GM12801 (cell line): ENCODE measurements around the gene ATP1A3.

ENCODE experiments used
- TF ChIP-seq, protein P1 (sequence below): IDR thresholded peaks from one replicate; pipeline ENCODE4 v1.5.1; 2011; ENCODE audit warnings: control low read depth; ENCODE audit not compliant: insufficient read length; ENCODE audit errors: extremely low read depth

Gene ATP1A3

DNA sequence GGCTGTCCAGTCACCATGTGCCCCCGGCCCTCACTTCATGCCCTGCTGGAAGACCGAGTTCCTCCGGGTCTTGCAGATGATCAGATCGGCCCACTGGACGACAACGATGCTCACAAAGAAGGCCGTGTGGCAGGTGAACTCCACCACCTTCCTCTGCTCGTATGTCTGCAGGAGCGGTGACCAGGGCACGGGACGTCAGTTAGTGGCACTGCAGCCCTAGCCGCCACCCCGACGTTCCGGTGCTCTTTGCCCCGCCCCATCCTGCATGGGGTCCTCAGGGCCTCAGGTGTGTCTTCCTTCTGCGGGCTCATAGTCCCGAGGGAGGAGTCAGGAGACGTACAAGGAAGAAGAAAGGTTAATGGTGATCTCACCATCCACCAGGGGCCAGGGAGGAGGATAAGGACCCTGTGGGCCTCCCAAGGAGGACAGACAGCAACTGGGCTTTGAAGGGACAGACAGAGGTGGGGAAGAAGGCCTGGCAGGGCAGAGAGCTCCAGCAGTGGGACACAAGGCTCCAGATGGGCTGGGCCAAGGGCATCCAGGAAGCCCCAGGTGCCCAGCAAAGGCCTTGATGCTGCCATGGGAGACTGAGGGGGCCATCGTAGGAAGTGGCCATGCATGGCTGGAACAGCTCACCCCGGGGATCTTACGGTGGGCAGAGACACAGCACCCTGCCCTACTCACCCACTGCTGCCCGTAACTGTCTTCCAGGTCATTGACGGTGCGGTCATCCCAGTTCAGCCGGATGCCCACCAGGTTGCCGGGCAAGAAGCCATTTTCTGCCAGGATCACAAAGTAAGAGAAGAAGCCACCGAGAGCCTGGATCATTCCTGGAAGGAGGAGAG, 25.1 kb downstream of the ATP1A3 start:
- TF ChIP-seq, protein P1, sequence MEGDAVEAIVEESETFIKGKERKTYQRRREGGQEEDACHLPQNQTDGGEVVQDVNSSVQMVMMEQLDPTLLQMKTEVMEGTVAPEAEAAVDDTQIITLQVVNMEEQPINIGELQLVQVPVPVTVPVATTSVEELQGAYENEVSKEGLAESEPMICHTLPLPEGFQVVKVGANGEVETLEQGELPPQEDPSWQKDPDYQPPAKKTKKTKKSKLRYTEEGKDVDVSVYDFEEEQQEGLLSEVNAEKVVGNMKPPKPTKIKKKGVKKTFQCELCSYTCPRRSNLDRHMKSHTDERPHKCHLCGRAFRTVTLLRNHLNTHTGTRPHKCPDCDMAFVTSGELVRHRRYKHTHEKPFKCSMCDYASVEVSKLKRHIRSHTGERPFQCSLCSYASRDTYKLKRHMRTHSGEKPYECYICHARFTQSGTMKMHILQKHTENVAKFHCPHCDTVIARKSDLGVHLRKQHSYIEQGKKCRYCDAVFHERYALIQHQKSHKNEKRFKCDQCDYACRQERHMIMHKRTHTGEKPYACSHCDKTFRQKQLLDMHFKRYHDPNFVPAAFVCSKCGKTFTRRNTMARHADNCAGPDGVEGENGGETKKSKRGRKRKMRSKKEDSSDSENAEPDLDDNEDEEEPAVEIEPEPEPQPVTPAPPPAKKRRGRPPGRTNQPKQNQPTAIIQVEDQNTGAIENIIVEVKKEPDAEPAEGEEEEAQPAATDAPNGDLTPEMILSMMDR, result no peak

DNA sequence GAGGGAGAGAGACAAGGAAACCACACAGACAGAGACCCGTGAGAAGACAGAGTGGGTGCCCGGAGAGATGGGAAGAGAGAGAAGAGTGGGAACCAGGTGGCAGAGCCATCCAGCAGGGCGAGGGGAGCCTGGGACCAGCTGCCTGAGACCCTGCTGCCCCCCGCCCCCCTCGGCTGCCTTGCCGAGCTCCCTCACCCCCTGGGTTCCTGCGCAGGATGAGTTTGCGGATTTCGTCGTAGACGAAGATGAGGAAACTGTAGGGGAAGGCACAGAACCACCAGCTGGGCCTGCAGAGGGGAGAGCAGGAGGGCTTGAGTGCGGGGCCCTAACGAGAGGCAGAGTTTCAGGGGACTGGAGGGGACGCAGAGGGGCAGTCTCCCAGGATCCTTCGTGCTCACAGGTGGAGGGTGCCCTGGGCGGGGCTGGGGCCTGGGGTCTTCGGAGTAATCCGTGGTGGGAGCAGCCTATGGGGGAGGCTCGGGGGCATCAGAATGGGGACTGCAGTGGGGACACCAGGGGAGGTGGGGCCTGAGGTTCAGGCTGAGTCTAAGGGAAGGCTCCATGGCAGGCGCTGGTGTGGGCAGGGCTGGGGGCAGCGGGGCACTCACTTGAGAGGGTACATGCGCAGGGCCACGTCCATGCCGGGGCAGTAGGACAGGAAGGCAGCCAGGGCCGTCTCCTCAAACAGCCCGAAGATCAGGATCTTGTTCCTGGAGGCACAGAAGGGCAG, 26.8 kb downstream of the ATP1A3 start:
- TF ChIP-seq, protein P1, result no peak

DNA sequence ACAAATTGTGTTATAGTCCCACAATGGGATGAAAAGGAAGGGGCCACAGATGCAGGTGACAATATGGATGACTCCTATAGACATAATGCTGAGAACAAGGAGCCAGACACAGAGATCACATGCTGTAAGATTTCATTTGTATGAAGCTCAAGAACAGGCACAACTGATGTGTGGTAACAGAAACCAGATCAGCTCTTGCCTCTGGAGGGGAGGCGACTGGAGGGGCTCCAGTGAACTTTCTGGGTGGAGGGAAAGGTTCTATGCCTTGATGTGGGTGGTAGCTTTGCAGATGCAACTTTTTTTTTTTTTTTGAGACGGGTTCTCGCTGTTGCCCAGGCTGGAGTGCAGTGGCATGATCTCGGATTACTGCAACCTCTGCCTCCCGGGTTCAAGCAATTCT, 28.9 kb downstream of the ATP1A3 start:
- TF ChIP-seq, protein P1, result no peak

DNA sequence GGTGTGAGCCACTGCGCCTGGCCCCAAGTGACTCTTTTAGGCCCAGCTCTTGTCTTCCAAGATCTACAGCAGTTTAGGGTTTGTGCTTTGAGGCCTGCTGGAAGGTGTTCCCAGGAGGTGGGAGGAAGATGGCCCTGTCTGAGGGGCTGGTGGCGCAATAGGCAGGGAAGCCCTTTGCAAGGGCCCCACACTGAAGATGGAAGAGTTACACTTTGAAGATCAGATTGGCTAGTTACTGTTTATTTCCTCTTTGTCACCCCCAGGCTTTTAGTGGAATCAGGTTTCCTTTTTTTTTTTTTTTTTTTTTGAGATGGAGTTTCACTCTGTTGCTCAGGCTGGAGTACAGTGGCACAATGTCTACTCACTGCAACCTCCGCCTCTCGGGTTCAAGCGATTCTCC, 33.1 kb downstream of the ATP1A3 start:
- TF ChIP-seq, protein P1, result no peak

DNA sequence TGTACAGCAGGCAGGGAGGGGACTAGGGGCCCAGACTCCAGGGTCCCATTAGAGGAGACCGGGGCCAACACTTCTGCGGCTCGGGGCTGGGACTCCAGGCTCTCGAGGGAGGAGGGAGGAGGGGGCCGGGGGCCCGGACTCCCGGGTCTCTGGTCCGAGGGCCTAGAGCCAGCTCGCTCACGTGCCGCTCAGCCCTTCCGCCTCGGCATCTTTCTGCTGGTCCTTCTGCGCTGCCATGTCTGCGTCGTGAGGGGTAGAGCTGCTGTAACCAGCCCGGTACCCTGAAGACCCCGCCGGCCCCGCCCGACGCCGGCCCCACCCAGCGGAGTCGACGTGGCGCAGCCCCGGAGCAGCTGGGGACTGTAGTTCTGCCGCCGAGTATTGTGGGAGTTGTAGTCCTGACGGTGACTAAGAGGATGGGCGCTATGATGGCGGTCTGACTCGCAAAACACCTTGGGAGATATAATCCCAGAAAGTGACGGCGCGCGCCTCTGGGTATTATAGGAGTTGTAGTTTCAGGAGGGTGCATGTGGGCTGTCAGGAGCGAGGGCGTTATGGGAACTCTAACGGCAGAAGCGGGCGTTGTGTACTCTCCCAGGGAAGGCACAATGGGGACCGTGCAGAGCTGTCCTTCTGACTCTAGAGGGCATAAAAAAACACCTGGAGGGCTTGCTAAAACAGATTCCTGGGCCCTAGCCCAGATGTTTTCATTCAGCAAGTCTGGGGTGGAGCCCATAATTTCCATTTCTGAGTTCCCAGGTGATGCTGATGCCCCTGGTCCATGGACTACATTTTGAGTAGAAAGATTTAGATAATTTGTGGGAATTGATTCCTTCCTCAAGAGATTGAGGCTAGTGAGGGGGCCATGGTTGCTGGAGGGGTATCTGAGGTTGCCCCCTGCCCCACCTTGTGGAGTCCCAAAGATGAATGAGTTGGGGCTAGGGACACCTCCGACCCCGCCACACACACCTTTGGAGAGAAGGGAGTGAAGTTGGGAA, 34.7 kb downstream of the ATP1A3 start, which contains the start of gene RABAC1:
Gene RABAC1 (minus strand): TSS at position 266 of the 998 bp plus-strand sequence. CDS start 29 bp downstream, at position 237.
- TF ChIP-seq, protein P1, result no peak

DNA sequence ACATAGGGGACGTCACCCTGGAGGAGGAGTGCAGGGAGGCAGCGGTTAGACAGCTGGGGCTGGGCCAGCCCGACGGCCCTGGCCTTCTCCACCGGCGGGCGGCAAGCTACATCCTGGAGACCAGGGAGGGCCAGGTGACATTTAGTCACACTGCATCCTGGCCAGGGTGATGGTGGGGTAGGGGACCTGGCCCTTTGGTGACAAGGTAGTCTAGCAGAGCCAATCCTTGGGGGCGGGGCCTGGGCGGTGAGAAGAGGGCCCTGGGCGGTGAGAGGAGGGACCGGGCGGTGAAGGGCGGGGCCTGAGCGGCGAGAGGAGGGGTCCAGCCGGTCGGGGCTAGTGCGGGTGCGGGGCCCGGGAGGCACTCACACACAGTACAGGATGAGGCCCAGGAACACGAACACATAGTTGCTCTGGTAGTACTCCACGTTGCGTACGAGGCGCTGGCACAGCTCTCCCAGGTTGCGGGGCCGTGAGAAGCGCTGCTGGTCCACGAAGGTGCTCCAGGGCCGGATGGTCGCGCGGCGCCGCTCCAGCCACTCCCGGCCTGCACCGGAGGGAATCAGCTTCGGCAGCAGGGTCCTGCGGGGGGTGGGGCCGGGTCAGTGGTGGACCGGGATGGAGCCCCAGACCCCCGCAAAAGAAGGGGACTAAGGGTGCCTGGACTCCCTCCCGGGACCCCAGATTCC, 35.5 kb downstream of the ATP1A3 start:
- TF ChIP-seq, protein P1, result no peak
